ENCODE results near the gene PASK.
"Not testable (repeated sequence)": the region's sequence is repeated elsewhere in the genome, so short reads cannot be mapped to it uniquely, and the experiment has no call there.

The PASK gene

GRCh38 chr2:241148891-241149674 is at the start of gene PASK:
PASK (minus strand) TSS chr2:241149472; CDS start chr2:241143032, 6,440 bp downstream.
- peak; percentile 92 for DNase-seq (ENCODE audit: low spot score)

GRCh38 chr2:241198381-241199279 is 49.4 kb upstream of the PASK start:
- no peak for DNase-seq (ENCODE audit: low spot score)

GRCh38 chr2:241197947-241198346 is 48.7 kb upstream of the PASK start:
- no peak for DNase-seq (ENCODE audit: low spot score)

- DNase-seq (ENCODE audit: low spot score): not testable (repeated sequence)
These were observed 48.0 kb upstream of the PASK start for GRCh38 chr2:241197246-241197645.

GRCh38 chr2:241195506-241196130 is 46.3 kb upstream of the PASK start:
- DNase-seq (ENCODE audit: low spot score): peak; percentile 38

- DNase-seq (ENCODE audit: low spot score): peak; percentile 36
These were observed 45.5 kb upstream of the PASK start for GRCh38 chr2:241194811-241195210.

GRCh38 chr2:241193271-241193670 is 44.0 kb upstream of the PASK start:
- no peak for DNase-seq (ENCODE audit: low spot score)

GRCh38 chr2:241191081-241191480 is 41.8 kb upstream of the PASK start:
- DNase-seq (ENCODE audit: low spot score): no peak

GRCh38 chr2:241190291-241190981 is 41.2 kb upstream of the PASK start:
- DNase-seq (ENCODE audit: low spot score): no peak

- no peak for DNase-seq (ENCODE audit: low spot score)
These were observed 40.6 kb upstream of the PASK start for GRCh38 chr2:241189856-241190201.

- DNase-seq (ENCODE audit: low spot score): no peak
These were observed 40.0 kb upstream of the PASK start for GRCh38 chr2:241189093-241189855.

GRCh38 chr2:241188361-241189092 is 39.3 kb upstream of the PASK start, which contains the start of gene ANO7:
ANO7 (plus strand) TSS chr2:241188677; CDS start chr2:241190064, 1,387 bp downstream.
- no peak for DNase-seq (ENCODE audit: low spot score)

GRCh38 chr2:241187918-241188234 is 38.6 kb upstream of the PASK start:
- DNase-seq (ENCODE audit: low spot score): no peak

- DNase-seq (ENCODE audit: low spot score): no peak
These were observed 38.0 kb upstream of the PASK start for GRCh38 chr2:241187101-241187917.

- no peak for DNase-seq (ENCODE audit: low spot score)
These were observed 36.7 kb upstream of the PASK start for GRCh38 chr2:241185961-241186360.

- DNase-seq (ENCODE audit: low spot score): no peak
These were observed 35.6 kb upstream of the PASK start for GRCh38 chr2:241184901-241185300.

GRCh38 chr2:241183221-241183620 is 33.9 kb upstream of the PASK start:
- no peak for DNase-seq (ENCODE audit: low spot score)

- DNase-seq (ENCODE audit: low spot score): no peak
These were observed 33.4 kb upstream of the PASK start for GRCh38 chr2:241182531-241183133.

- DNase-seq (ENCODE audit: low spot score): no peak
These were observed 32.9 kb upstream of the PASK start for GRCh38 chr2:241182126-241182525.

Data from left forelimb (tissue), 1 donor.